A172 (cell line): ENCODE data around the gene TPST2. TPM values are rescaled to one million over a fixed set of nuclear protein-coding genes. Genes with fewer than 3 reads are reported as not detected.

Experiments used
- DNase-seq: peaks from one replicate; pipeline ENCODE4 v3.0.0-alpha.2; 2015; ENCODE audit warnings: low spot score
- total RNA-seq: library from RNA; depleted of rRNA; stranded (reverse); fragments of >200 nt; shearing (Covaris generic); gene quantifications from 2 replicates; pipeline ENCODE4 v1.2.3, GENCODE V29; 2014

The TPST2 gene
- total RNA-seq, 1 experiment from 2014 or later, result 5.5 TPM

GRCh38 chr22:26555478-26555877, 34.5 kb downstream of the TPST2 start:
- no peak for DNase-seq

DNA sequence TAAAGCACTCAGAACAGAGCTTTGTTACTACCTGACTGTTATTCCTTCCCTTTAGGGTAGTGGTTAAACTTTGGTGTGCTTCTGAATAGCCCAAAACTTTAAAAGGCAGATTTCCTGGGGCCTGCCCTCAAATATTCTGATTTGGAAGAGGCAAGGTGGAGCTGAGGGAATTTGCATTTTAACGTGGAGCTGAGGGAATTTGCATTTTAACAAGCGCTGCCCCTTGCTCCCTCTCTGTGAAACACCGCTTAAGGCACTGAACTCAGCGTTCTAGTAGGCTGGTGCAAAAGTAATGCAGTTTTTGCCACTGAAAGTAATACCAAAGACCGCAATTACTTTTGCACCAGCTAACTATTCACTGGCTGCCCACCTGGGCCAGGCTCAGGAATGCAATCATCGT, 35.0 kb downstream of the TPST2 start:
- DNase-seq, result no peak

GRCh38 chr22:26553056-26553752, 36.7 kb downstream of the TPST2 start:
- DNase-seq, result peak; percentile 60

DNA sequence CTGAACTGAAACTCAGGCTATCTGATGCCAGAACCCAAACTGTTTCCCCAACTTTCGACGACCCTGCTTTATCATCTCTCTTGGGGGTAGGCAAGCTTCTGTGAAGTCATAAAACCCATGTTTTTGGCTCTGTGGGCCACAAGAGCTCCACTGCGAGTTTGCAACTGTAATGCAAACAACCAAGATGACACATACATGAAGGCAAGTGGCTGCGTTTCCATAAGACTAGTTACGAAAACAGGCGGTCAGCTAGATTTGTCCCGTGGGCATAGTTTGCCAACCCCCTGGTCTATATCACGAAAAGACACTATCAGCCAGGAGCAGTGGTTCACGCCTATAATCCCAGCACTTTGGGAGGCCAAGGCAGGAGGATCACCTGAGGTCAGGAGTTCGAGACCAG, 37.5 kb downstream of the TPST2 start:
- DNase-seq, result no peak

DNA sequence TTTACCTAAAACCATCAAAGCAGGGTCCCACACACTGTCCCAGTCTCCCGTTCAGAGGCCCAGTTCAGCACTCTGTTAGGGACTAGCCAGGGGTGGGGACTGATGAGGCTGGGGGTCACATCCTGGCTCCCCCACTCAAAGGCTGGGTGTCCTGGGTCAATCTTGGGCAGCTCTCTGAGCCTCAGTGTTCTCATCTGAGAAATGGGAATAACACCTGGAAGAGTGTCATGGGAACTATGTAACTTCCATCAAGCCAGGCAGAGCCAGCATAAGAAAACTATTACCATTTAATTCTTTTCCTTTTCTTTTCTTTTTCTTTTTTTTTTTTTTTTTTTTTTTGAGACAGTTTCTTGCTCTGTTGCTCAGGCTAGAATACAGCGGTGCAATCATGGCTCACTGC, 38.4 kb downstream of the TPST2 start:
- DNase-seq, result no peak

DNA sequence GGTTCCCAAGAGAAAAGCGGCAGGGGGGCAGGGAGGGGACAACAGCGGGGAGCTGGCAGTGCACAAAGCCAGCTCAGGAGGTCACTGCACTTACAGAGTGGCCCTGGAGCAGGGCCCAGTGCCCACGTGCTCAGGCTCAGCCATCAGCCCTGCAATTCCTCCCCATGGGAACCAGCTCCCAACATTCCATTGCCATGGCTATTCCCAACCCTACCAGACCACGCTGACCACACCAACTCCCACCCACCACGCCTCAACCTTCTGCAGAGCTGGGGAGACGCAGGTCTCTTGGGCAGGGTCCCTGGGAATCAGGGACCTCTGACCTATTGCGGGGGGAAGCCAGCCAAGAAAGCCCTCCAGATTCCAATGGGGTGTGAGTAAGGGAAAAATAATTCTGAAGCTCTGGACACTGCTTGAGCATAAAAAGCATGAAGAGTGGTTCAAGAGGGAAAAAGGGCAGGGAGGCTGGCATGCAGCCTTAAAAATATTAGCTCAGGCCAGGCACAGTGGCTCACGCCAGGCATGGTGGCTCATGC, 39.4 kb downstream of the TPST2 start:
- peak; percentile 92 for DNase-seq

DNA sequence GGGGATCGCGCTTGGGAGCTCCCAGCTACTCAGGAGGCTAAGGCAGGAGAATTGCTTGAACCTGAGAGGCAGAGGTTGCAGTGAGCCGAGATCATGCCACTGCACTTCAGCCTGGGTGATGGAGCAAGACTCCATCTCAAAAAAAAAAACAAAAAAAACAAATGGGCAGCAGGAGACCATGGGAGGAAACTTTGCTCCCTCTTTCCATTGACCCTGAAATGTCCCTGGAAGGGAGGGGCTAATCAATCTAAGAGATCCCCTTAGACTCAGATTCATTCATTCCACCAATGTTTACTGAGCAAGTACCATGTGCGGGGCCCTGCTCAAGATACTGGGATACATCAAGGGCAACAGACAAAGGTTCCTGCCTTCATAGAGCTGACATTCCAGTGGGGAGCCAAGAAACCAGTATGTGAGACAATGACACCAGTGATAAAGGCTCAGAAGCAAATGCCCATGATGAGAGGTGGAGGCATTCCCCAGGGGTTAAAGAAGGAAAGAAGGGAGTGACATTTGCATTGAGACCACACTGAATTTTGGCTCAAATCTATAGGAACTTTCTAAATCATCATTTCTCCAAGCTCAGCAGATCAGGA, 39.9 kb downstream of the TPST2 start:
- no peak for DNase-seq

- DNase-seq, result no peak
These were observed 40.9 kb downstream of the TPST2 start for GRCh38 chr22:26548984-26549383.

GRCh38 chr22:26548303-26548702, 41.6 kb downstream of the TPST2 start:
- no peak for DNase-seq

DNA sequence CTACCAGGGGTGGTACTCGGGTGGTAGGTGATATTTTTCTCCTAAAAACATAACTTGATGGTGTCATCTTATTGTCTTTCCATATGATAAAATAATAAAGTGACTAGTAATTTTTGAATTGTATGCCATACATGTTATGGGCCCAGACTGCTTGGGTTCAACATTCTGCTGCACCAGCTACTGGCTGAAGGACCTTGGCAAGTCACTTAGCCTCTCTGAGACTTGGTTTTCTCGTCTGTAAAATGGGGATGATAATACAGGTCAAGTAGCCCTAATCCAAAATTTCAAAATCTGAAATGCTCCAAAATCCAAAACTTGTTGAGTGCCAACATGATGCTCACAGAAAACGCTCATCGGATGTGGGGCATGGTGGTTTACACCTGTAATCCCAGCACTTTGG, 42.1 kb downstream of the TPST2 start:
- DNase-seq, result no peak

- no peak for DNase-seq
These were observed 42.5 kb downstream of the TPST2 start for GRCh38 chr22:26547426-26547825.

GRCh38 chr22:26546282-26546681, 43.6 kb downstream of the TPST2 start:
- no peak for DNase-seq

- DNase-seq, result no peak
These were observed 44.1 kb downstream of the TPST2 start for GRCh38 chr22:26545827-26546226.

GRCh38 chr22:26545385-26545784, 44.5 kb downstream of the TPST2 start:
- no peak for DNase-seq

- no peak for DNase-seq
These were observed 45.4 kb downstream of the TPST2 start for GRCh38 chr22:26544489-26544888.

- DNase-seq, result no peak
These were observed 47.1 kb downstream of the TPST2 start for GRCh38 chr22:26542831-26543230.

DNA sequence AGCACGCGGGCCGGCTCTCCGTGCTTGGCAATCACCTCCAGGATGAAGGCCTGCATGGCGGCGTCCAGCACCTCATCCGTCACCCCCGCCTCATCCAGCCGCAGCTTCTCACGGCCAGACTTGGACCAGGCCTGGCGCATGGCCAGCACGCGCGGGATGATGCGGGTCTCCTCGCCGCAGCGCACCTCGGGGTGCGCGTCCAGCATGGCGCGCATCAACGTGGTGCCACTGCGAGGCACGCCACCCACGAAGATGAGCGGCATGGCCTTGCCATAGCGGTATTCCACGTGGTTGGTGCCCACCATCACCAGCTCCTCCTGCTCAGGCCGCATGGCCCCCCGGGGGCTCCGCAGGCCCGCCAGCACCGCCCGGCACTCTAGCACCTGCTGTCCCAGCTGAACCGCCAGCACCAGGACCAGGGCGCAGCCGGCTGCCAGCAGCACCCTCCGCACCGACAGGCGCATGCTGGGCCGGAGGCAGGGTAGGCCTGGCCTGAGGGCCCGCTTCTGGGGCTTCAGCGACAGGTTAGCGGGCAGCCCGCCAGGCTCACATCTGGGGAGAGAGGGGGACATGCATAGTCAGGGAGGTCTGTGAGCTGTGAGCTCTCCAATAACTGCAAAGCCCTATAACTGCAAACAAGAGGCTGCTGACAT, 48.6 kb downstream of the TPST2 start:
- no peak for DNase-seq

DNA sequence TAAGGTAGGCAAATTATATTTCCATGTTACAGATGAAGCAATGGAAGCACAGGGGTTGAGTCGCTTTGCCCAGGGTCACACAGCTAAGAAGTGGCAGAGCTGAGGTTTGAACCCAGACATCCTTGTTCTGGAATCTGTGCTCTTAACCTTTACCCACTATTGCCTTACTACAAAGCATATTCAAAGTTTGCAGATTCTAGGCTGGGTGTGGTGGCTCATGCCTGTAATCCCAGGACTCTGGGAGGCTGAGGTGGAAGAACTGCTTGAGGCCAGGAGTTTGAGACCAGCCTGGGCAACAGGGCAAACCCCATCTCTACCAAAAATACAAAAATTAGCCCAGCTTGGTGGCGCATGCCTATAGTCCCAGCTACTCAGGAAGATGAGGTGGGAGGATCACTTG, 49.8 kb downstream of the TPST2 start:
- DNase-seq, result no peak

- no peak for DNase-seq
These were observed 53.2 kb downstream of the TPST2 start for GRCh38 chr22:26536762-26537134.

GRCh38 chr22:26536056-26536761, 53.7 kb downstream of the TPST2 start:
- peak; percentile 24 for DNase-seq

- DNase-seq, result no peak
These were observed 54.4 kb downstream of the TPST2 start for GRCh38 chr22:26535603-26535908.

GRCh38 chr22:26534874-26535602, 54.9 kb downstream of the TPST2 start:
- DNase-seq, result no peak
